ENCODE results near the gene RPS4Y1.
"Not testable (repeated sequence)": the region's sequence is repeated elsewhere in the genome, so short reads cannot be mapped to it uniquely, and the experiment has no call there.

RPS4Y1 gene

DNA sequence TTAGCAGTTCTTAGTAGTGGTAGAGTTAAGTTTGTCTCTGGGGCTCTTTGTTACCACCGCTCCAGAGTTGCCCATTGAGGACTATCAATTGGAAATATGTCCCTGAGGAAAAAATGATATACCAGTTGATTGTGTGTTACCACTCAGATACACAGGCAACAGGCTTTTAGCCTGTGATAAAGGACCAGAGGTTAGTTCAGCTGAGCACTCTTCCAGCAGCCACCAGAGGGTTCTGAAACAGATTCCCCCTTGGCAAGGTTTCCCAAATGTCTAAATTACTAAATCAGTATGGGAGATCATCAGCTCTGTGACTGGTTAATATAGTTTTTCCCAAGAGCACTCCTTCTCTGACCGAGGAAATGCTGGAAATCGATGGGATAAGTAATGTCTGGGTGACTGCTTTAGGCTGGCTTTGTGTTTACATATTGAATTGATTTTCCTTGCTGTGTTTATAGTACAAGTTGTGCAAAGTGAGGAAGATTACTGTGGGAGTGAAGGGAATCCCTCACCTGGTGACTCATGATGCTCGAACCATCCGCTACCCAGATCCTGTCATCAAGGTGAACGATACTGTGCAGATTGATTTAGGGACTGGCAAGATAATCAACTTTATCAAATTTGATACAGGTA lies 12.9 kb downstream of the RPS4Y1 start:
- H3K27ac ChIP-seq (ENCODE audit: low read depth, low read length) = no peak overlapping the region
- no peak overlapping the region for H3K9ac ChIP-seq (ENCODE audit: low read length)
- H3K27me3 ChIP-seq (ENCODE audit: control insufficient read depth, insufficient read depth, low read length) = no peaks in the 10 kb centered on the region
- no peak overlapping the region for H3K4me3 ChIP-seq (ENCODE audit: low read length)
- no peaks in the 10 kb centered on the region for H3K4me1 ChIP-seq (ENCODE audit: control insufficient read depth, insufficient read depth, low read length)
- H3K36me3 ChIP-seq (ENCODE audit: control insufficient read depth, insufficient read depth, low read length) = no peaks in the 10 kb centered on the region

DNA sequence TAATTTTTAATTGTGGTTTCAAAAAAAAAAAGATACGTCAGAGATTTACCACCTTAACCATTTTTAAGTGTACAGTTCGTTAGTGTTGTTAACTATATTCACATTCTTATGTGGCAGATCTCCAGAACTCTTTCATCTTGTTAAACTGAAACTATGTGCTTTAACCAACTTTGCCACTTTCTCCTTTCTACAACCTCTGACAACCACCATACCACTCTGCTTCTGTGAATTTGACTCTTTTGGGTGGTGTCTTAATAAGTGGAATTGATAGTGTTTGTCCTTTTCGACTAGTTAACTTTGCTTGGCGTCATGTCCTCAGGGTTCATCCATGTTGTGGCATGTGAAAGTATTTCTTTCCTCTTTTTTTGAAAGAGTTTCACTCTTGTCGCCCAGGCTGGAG lies 15.7 kb downstream of the RPS4Y1 start:
- Histone ChIP-seq H3K27ac (ENCODE audit: low read depth, low read length) (no peak overlapping the region), H3K27me3 (ENCODE audit: control insufficient read depth, insufficient read depth, low read length) (no peaks in the 10 kb centered on the region), H3K4me3 (ENCODE audit: low read length) (no peak overlapping the region), H3K4me1 (ENCODE audit: control insufficient read depth, insufficient read depth, low read length) (no peaks in the 10 kb centered on the region), H3K36me3 (ENCODE audit: control insufficient read depth, insufficient read depth, low read length) (no peaks in the 10 kb centered on the region), H3K9ac (ENCODE audit: low read length) (no peak overlapping the region)

DNA sequence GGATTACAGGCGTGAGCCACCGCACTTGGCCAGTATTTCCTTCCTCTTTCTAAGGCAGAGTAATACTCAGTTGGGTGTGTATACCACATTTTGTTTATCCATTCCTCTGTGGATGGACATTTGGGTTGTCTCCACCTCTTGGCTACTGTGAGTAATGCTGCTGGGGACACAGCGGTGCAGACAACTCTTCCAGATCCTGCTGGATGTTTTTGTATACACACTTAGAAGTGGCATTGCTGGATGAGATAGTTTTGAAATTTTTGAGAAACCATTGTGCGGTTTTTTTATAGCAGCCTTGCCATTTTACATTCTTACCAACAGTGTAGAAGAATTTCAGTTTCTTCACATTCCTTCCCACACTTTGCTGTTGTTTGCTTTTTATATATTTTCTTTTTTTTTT lies 16.3 kb downstream of the RPS4Y1 start:
- Histone ChIP-seq H3K9ac (ENCODE audit: low read length) (no peak overlapping the region), H3K27ac (ENCODE audit: low read depth, low read length) (no peak overlapping the region), H3K4me3 (ENCODE audit: low read length) (no peak overlapping the region), H3K4me1 (ENCODE audit: control insufficient read depth, insufficient read depth, low read length) (no peaks in the 10 kb centered on the region), H3K36me3 (ENCODE audit: control insufficient read depth, insufficient read depth, low read length) (no peaks in the 10 kb centered on the region), H3K27me3 (ENCODE audit: control insufficient read depth, insufficient read depth, low read length) (no peaks in the 10 kb centered on the region)

DNA sequence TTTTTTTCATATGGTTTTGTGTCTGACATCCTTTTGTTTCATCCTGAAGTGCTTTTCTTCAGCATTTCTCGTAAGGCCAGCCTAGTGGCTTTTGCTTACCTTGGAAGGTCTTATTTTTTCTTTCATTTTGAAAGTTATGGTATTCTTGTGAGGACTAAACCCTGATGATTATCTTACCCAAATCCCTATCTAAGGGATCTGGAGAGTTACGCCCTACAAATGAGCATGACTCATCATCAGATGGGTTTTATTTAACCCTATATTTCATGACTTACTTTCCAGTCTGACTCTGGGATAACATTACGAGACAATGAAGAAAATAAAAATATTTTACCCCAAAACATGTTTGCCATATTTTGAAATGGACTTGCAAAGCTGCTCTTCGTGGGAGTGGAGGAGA lies 18.4 kb downstream of the RPS4Y1 start:
- H3K9ac ChIP-seq (ENCODE audit: low read length) = no peak overlapping the region
- no peaks in the 10 kb centered on the region for H3K27me3 ChIP-seq (ENCODE audit: control insufficient read depth, insufficient read depth, low read length)
- H3K4me1 ChIP-seq (ENCODE audit: control insufficient read depth, insufficient read depth, low read length) = no peaks in the 10 kb centered on the region
- no peaks in the 10 kb centered on the region for H3K36me3 ChIP-seq (ENCODE audit: control insufficient read depth, insufficient read depth, low read length)
- no peak overlapping the region for H3K4me3 ChIP-seq (ENCODE audit: low read length)
- H3K27ac ChIP-seq (ENCODE audit: low read depth, low read length) = no peak overlapping the region

DNA sequence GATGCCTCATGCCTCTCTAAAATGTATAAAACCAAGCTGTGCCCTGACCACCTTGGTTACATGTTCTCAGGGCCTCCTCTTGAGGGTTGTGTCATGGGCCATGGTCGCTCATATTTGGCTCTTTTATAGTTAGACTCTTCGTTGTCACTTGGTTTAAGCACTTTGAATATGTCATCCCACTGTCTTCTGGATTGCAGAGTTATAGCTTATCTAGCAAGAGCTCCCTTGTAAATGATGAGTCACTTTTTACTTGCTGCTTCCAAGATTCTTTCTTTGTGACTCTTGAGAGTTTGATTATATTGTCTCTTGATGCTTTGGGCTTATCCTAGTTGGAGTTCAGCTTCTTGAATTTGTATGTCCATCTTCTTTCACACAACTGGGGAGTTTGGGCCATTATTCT lies 19.1 kb downstream of the RPS4Y1 start:
- Histone ChIP-seq H3K9ac (ENCODE audit: low read length) (no peak overlapping the region), H3K4me3 (ENCODE audit: low read length) (no peak overlapping the region), H3K4me1 (ENCODE audit: control insufficient read depth, insufficient read depth, low read length) (no peaks in the 10 kb centered on the region), H3K27ac (ENCODE audit: low read depth, low read length) (no peak overlapping the region), H3K27me3 (ENCODE audit: control insufficient read depth, insufficient read depth, low read length) (no peaks in the 10 kb centered on the region), H3K36me3 (ENCODE audit: control insufficient read depth, insufficient read depth, low read length) (no peaks in the 10 kb centered on the region)

DNA sequence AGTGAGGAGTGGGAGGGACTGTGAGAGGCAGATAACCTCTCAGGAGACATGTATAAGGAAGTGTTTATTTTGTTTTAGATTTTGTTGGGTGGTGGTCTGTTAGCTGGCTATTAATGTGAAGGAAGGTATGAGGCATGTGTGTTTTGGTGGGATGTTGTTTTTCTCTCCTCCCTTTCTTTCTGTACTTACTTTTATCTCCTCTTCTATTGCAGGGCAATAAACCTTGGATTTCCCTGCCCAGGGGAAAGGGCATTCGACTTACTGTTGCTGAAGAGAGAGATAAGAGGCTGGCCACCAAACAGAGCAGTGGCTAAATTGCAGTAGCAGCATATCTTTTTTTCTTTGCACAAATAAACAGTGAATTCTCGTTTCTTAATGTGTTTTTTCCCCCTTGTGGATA lies 25.2 kb downstream of the RPS4Y1 start:
- no peaks in the 10 kb centered on the region for H3K4me1 ChIP-seq (ENCODE audit: control insufficient read depth, insufficient read depth, low read length)
- H3K4me3 ChIP-seq (ENCODE audit: low read length) = no peak overlapping the region
- H3K36me3 ChIP-seq (ENCODE audit: control insufficient read depth, insufficient read depth, low read length) = no peaks in the 10 kb centered on the region
- no peak overlapping the region for H3K9ac ChIP-seq (ENCODE audit: low read length)
- H3K27me3 ChIP-seq (ENCODE audit: control insufficient read depth, insufficient read depth, low read length) = no peaks in the 10 kb centered on the region
- no peak overlapping the region for H3K27ac ChIP-seq (ENCODE audit: low read depth, low read length)

DNA sequence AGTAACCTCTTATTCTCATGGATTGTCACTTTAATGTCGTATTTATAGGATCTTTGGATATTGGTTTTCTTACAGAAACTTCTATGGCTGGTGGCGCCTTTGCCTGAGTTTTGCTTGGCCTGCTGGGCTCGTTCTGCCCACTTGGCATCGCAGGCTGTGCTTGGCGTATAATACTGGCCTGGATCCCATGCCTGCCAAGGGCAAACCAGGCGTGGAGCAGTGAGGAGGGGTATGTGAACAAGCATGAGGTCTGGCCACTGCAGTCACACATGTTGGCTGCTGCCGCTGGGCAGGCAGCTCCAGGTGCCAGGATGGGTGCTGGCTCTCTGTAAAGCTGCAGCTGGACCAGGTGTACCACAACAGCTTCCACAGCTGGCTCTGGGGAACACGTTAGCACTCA lies 26.1 kb downstream of the RPS4Y1 start:
- Histone ChIP-seq H3K4me3 (ENCODE audit: low read length) (no peak overlapping the region), H3K4me1 (ENCODE audit: control insufficient read depth, insufficient read depth, low read length) (no peaks in the 10 kb centered on the region), H3K9ac (ENCODE audit: low read length) (no peak overlapping the region), H3K27me3 (ENCODE audit: control insufficient read depth, insufficient read depth, low read length) (no peaks in the 10 kb centered on the region), H3K27ac (ENCODE audit: low read depth, low read length) (no peak overlapping the region), H3K36me3 (ENCODE audit: control insufficient read depth, insufficient read depth, low read length) (no peaks in the 10 kb centered on the region)

DNA sequence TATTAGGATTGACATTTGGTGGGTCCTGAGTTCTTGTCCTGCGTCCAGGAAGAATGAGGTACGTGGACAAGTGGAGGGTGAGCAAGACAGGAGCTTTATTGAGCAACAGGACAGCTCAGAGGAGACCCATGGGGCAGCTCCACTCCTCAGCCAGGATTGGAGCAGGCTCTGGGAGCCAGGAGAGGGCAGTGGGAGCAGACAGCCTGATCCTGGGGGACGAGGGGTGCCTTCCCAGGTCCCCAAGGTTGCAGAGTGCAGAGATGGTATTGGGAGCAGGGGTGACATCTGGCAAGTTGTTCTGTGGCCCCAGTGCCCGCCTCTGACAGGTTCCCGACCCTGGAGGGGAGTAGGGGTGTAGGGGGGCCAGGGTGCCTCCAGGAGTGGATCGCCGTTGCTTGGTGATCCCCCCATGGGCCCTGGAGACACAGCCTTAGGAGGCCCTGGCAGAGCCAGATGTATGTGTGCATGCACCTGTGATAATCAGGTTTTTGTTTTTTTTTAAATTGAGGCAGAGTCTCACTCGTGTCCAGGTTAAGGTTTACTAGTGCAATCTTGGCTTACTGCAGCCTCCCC lies 26.7 kb downstream of the RPS4Y1 start:
- Histone ChIP-seq H3K36me3 (ENCODE audit: control insufficient read depth, insufficient read depth, low read length) (no peaks in the 10 kb centered on the region), H3K9ac (ENCODE audit: low read length) (no peak overlapping the region), H3K4me3 (ENCODE audit: low read length) (no peak overlapping the region), H3K27me3 (ENCODE audit: control insufficient read depth, insufficient read depth, low read length) (no peaks in the 10 kb centered on the region), H3K27ac (ENCODE audit: low read depth, low read length) (no peak overlapping the region), H3K4me1 (ENCODE audit: control insufficient read depth, insufficient read depth, low read length) (no peaks in the 10 kb centered on the region)

DNA sequence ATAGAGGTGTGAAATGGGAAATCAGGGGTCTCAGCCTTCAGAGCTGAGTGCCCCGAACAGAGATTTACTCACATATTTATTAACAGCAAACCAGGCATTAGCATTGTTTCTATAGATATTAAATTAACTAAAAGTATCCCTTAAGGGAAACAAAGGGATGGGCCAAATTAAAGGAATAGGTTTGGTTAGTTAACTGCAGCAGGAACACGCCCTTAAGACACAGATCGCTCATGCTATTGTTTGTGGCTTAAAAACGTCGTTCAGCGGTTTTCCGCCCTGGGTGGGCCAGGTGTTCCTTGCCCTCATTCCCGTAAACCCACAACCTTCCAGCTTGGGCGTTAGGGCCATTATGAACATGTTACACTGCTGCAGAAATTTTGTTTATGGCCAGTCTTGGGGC lies 30.8 kb downstream of the RPS4Y1 start:
- not testable (repeated sequence) for H3K4me1 ChIP-seq (ENCODE audit: control insufficient read depth, insufficient read depth, low read length); H3K36me3 ChIP-seq (ENCODE audit: control insufficient read depth, insufficient read depth, low read length); H3K27me3 ChIP-seq (ENCODE audit: control insufficient read depth, insufficient read depth, low read length); H3K9ac ChIP-seq (ENCODE audit: low read length); H3K4me3 ChIP-seq (ENCODE audit: low read length); H3K27ac ChIP-seq (ENCODE audit: low read depth, low read length)

DNA sequence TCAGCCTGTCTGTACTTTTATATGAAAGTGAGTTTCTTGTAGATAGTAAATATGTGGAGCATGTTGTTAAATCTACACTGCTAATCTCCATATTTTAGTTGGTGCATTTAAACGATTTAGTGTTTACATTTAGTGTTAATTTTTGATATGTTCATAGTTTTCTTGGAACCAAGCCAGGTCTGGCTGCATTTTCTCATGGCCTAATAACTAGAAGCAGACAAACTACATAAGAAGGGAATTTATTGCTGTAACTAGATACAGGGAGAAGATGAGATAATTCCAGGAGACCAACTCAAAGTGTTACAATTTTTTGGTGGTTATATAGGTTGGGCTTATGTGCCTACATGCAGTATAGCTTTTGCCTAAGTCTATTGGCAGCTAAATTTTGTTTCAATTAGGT lies 32.8 kb downstream of the RPS4Y1 start:
- H3K9ac ChIP-seq (ENCODE audit: low read length) = no peak overlapping the region
- no peaks in the 10 kb centered on the region for H3K36me3 ChIP-seq (ENCODE audit: control insufficient read depth, insufficient read depth, low read length)
- no peaks in the 10 kb centered on the region for H3K4me1 ChIP-seq (ENCODE audit: control insufficient read depth, insufficient read depth, low read length)
- no peaks in the 10 kb centered on the region for H3K27me3 ChIP-seq (ENCODE audit: control insufficient read depth, insufficient read depth, low read length)
- H3K27ac ChIP-seq (ENCODE audit: low read depth, low read length) = no peak overlapping the region
- no peak overlapping the region for H3K4me3 ChIP-seq (ENCODE audit: low read length)

DNA sequence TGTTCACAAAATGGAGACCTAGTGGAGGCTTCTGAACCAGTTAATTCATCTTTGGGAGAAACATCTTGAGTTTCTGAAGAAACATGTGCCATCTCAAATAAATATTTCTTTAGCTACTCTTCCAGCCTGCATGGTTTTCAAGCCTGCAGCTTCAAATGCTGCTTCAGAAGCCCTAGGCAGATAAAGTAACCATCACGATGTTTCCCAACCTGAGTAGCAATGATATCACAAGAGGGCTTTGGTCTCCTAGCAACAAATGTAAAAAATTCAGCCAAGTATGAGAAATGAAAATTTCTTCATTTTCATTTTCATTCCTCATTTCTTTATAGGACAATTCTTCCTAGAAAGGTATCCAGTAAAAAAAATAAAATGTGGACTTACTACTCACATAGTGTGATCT lies 42.2 kb downstream of the RPS4Y1 start:
- H3K36me3 ChIP-seq (ENCODE audit: control insufficient read depth, insufficient read depth, low read length) = no peaks in the 10 kb centered on the region
- H3K27ac ChIP-seq (ENCODE audit: low read depth, low read length) = no peak overlapping the region
- no peaks in the 10 kb centered on the region for H3K27me3 ChIP-seq (ENCODE audit: control insufficient read depth, insufficient read depth, low read length)
- H3K9ac ChIP-seq (ENCODE audit: low read length) = no peak overlapping the region
- no peaks in the 10 kb centered on the region for H3K4me1 ChIP-seq (ENCODE audit: control insufficient read depth, insufficient read depth, low read length)
- no peak overlapping the region for H3K4me3 ChIP-seq (ENCODE audit: low read length)

DNA sequence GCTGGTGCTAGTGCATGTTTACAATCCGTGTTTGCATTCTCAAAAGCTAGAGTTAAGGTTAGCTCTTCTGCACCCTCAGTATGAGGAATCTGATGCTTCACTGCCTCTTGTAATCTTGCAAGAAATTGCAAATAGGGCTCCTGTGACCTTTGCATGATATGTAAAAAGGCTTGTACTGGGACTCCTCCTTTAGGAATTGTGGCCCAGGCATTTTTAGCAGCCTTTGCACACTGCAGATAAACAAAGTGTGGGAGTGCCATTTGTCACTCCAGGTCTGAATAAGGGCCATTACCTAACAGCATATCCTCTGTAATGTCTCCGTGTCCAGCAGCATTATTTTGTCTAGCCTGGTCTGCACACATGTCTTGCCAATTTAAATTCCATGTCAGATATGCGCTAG lies 44.5 kb downstream of the RPS4Y1 start:
- Histone ChIP-seq H3K36me3 (ENCODE audit: control insufficient read depth, insufficient read depth, low read length) (no peaks in the 10 kb centered on the region), H3K4me3 (ENCODE audit: low read length) (no peak overlapping the region), H3K9ac (ENCODE audit: low read length) (no peak overlapping the region), H3K4me1 (ENCODE audit: control insufficient read depth, insufficient read depth, low read length) (no peaks in the 10 kb centered on the region), H3K27me3 (ENCODE audit: control insufficient read depth, insufficient read depth, low read length) (no peaks in the 10 kb centered on the region), H3K27ac (ENCODE audit: low read depth, low read length) (no peak overlapping the region)

DNA sequence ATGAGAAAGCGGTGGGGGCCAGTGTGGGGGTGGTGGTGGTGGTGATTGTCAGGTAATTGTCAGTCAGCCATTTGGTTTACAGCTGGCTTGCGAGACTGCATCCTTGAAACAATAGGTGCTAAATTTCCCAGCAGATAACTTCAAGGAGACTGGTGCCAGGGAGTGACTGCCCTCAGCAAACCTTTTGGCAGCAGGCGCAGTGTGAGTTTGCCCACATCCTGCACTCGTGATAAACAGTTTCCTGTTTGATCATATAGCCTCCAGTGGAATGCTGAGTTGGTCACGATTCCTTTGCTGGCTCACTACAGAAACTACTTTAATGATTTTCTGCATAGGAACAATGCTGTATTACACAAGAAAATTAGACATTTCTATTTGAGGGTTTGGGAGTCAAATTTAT lies 46.0 kb downstream of the RPS4Y1 start:
- Histone ChIP-seq H3K4me3 (ENCODE audit: low read length) (no peak overlapping the region), H3K27ac (ENCODE audit: low read depth, low read length) (no peak overlapping the region), H3K27me3 (ENCODE audit: control insufficient read depth, insufficient read depth, low read length) (no peaks in the 10 kb centered on the region), H3K36me3 (ENCODE audit: control insufficient read depth, insufficient read depth, low read length) (no peaks in the 10 kb centered on the region), H3K9ac (ENCODE audit: low read length) (no peak overlapping the region), H3K4me1 (ENCODE audit: control insufficient read depth, insufficient read depth, low read length) (no peaks in the 10 kb centered on the region)

All from rectal smooth muscle tissue (tissue), 1 donor.